ENCODE data around the gene BRCC3.

BRCC3 gene

DNA sequence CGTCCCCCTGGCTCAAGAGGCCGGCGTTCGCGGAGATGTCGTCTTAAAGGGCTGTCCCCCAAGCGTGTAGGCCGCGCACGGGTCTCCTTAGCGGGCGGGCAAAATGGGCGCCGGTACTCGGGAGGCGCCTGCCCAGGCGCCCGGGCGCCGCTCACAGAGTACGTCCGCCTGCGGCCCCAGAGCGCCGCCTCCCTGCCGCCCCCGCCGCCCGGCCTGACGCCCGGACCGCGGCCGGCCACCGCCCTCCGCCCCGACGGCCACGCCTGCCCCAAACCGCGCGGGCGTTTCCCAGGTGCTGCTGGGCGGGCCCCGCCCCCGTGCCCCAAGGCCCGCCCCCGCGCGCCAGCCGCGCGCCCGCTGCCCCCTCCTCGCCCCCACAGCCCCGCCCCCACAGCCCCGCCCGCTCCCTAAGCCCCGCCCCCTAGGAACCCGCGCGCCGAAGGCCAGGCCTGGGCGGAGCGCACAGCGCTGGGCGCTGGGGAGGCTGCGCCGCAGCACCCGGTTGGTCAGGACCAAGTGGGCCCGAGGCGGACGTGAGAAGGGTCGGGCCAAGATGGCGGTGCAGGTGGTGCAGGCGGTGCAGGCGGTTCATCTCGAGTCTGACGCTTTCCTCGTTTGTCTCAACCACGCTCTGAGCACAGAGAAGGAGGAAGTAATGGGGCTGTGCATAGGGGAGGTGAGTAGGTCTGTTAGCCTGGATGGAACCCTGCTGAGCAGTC is at the start of gene BRCC3, which contains the start of the genes CMC4 and MTCP1:
Gene BRCC3 (plus strand): TSS at position 534 of the 719 bp plus-strand sequence. CDS start 20 bp downstream, at position 554.
Gene CMC4 (minus strand): TSS at position 162 of the 719 bp plus-strand sequence. CDS start 7,113 bp downstream, outside the sequence.
Gene MTCP1 (minus strand): TSS at position 162 of the 719 bp plus-strand sequence. CDS start 5,126 bp downstream, outside the sequence.
- peak within 1 kb of the TSS; percentile 70 for H3K27ac ChIP-seq
- TF ChIP-seq CTCF (IDR thresholded peaks at IDR 0.05) (no peak), ZFX (IDR thresholded peaks at IDR 0.05; ENCODE audit: borderline replicate concordance) (no peak)

DNA sequence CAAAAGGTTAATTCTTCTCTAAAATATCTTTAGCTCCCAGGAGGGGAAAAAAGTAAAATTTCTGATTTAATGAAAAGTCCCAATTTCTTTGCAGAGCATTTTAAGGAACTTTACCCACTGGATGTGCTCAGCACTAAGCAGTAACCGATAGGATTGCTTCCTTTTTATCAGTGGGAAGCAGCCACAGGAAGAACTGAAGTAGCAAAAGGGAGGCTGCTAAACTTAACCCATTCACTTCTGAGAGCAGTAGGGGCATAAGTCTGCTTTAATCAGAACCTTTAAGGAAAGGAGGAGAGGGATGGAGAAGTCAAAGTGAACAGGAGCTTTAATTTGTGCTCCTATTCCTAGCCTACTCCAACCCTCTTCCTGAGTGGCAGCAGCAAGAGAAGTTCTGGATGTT is 48.7 kb upstream of the BRCC3 start, which contains the start of gene F8:
Gene F8 (minus strand): TSS at position 139 of the 400 bp plus-strand sequence. CDS start 171 bp downstream, outside the sequence.
- TF ChIP-seq CTCF (IDR thresholded peaks at IDR 0.05) = no peak
- no peak for TF ChIP-seq ZFX (IDR thresholded peaks at IDR 0.05; ENCODE audit: borderline replicate concordance)
- H3K27ac ChIP-seq = no peak within 1 kb of the TSS

- TF ChIP-seq ZFX (IDR thresholded peaks at IDR 0.05; ENCODE audit: borderline replicate concordance) (no peak), CTCF (IDR thresholded peaks at IDR 0.05) (no peak)
- H3K27ac ChIP-seq = no peak overlapping the region
Observed at GRCh38 chrX:155023907-155024833, 47.1 kb upstream of the BRCC3 start.

- peak overlapping the region; percentile 94 for H3K27ac ChIP-seq
- TF ChIP-seq CTCF (IDR thresholded peaks at IDR 0.05) = no peak
- TF ChIP-seq ZFX (IDR thresholded peaks at IDR 0.05; ENCODE audit: borderline replicate concordance) = no peak
Observed at GRCh38 chrX:155026420-155026726, 44.9 kb upstream of the BRCC3 start.

DNA sequence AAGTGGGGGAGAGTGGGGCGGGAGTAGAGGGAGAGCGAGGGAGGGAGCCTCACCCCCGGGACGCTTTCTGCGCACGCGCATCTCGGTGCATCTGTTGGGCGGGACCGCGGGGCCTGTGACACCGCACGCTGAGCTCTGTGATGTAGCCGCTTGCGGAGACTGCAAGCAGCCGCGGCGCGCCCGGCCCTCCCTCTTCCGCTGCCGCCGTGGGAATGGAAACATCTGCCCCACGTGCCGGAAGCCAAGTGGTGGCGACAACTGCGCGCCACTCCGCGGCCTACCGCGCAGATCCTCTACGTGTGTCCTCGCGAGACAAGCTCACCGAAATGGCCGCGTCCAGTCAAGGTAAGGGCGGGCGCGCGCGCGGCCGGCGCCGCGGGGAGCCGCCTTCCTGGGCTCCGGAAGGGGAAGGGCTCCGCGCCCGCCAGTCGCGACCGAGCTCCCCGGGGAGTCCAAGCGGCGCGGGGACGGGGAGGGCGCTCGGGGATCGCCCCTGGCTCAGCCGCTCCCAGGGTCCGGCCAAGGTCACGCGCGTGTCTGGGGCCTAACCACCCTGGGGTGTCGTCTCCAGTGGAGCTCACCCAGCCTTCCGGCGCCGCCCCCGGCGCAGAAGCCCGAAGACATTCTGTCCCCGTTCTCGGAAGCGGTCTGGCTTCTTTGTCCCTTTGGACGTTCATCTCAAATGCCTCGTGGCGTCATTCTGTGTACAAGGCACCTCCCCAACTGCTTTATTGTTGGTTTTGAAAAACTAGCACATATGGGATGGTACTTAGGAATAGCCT is 44.4 kb upstream of the BRCC3 start, which contains the start of gene FUNDC2:
Gene FUNDC2 (plus strand): TSS at position 118 of the 782 bp plus-strand sequence. CDS start 95 bp downstream, at position 213.
- TF ChIP-seq CTCF (IDR thresholded peaks at IDR 0.05) (no peak), ZFX (IDR thresholded peaks at IDR 0.05; ENCODE audit: borderline replicate concordance) (no peak)
- peak within 1 kb of the TSS; percentile 94 for H3K27ac ChIP-seq

DNA sequence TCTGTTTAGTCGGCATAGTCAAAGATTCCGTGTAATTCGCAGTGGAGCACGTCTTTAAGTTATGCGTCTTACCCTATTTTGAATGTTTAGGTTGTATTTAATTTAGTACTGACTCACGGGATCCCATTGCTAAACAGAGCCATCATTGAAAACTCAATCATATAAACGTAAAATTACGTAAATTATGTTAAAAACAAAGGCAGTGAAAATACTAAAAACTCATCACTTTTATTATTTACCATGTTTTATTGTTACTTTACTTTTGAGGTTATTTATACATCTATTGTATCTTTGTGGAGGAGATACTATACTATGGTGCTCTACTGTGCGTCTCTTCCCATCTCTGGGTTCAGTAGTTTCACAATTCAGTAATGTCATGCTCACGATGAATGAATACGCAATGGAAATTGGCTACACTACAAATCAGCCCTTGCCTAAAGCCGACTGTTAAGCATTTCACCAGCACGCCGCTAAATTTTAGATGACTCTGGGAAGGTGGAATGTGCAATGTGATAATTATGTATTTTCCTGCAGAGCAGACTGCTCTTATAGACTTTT is 43.7 kb upstream of the BRCC3 start:
- peak overlapping the region; percentile 94 for H3K27ac ChIP-seq
- TF ChIP-seq CTCF (IDR thresholded peaks at IDR 0.05) = no peak
- no peak for TF ChIP-seq ZFX (IDR thresholded peaks at IDR 0.05; ENCODE audit: borderline replicate concordance)

Measured in 22Rv1 (cell line).